ENCODE measurements around the gene IL34. TPM values are rescaled to one million over a fixed set of nuclear protein-coding genes. Genes with fewer than 3 reads are reported as not detected.

Gene IL34
- polyA plus RNA-seq, 1 experiment: 3.0 TPM

- peaks cover 6% of the 10 kb centered on the region for H3K27me3 ChIP-seq (ENCODE audit: control insufficient read depth, insufficient read depth, low read length)
- ChIA-PET CTCF (no interaction called here), POLR2A (no interaction called here)
- TF ChIP-seq CTCF (IDR thresholded peaks at IDR 0.05; ENCODE audit: low read depth, low read length): no peak
- no peak overlapping the region for H3K4me3 ChIP-seq (ENCODE audit: low read depth, low read length)
- DNase-seq (ENCODE audit: low read depth, low spot score): no peak
- no peaks in the 10 kb centered on the region for H3K9me3 ChIP-seq (ENCODE audit: control insufficient read depth, insufficient read depth, low read length)
- no peak overlapping the region for H3K27ac ChIP-seq (ENCODE audit: low read depth, low read length)
These were observed 37.8 kb upstream of the IL34 start for GRCh38 chr16:70608521-70608920.

GRCh38 chr16:70610273-70611223 lies 35.8 kb upstream of the IL34 start:
- ChIA-PET POLR2A (interaction anchor here (0.7 kb wide), 1 partner anchor 37 kb away, joined by 4 read pairs; no protein-coding TSS in a partner anchor), CTCF (interaction anchor here (0.6 to 1.1 kb wide), 2 partner anchors 11 to 44 kb away, joined by 3 read pairs; no protein-coding TSS in a partner anchor)
- no peak for DNase-seq (ENCODE audit: low read depth, low spot score)
- Histone ChIP-seq H3K4me3 (ENCODE audit: low read depth, low read length) (no peak overlapping the region), H3K9me3 (ENCODE audit: control insufficient read depth, insufficient read depth, low read length) (no peaks in the 10 kb centered on the region), H3K27ac (ENCODE audit: low read depth, low read length) (no peak overlapping the region), H3K27me3 (ENCODE audit: control insufficient read depth, insufficient read depth, low read length) (peaks cover 6% of the 10 kb centered on the region)
- TF ChIP-seq CTCF (IDR thresholded peaks at IDR 0.05; ENCODE audit: low read depth, low read length): no peak

- ChIA-PET CTCF (interaction anchor here (1.1 kb wide), 1 partner anchor 43 kb away, joined by 3 read pairs; no protein-coding TSS in a partner anchor), POLR2A (no interaction called here)
- Histone ChIP-seq H3K27ac (ENCODE audit: low read depth, low read length) (no peak overlapping the region), H3K9me3 (ENCODE audit: control insufficient read depth, insufficient read depth, low read length) (no peaks in the 10 kb centered on the region), H3K27me3 (ENCODE audit: control insufficient read depth, insufficient read depth, low read length) (peaks cover 6% of the 10 kb centered on the region), H3K4me3 (ENCODE audit: low read depth, low read length) (no peak overlapping the region)
- TF ChIP-seq CTCF (IDR thresholded peaks at IDR 0.05; ENCODE audit: low read depth, low read length): no peak
- DNase-seq (ENCODE audit: low read depth, low spot score): no peak
These were observed 35.1 kb upstream of the IL34 start for GRCh38 chr16:70611224-70611598.

GRCh38 chr16:70611785-70612303 lies 34.5 kb upstream of the IL34 start:
- no peaks in the 10 kb centered on the region for H3K9me3 ChIP-seq (ENCODE audit: control insufficient read depth, insufficient read depth, low read length)
- TF ChIP-seq CTCF (IDR thresholded peaks at IDR 0.05; ENCODE audit: low read depth, low read length): no peak
- ChIA-PET CTCF (interaction anchor here (1.1 kb wide), 1 partner anchor 42 kb away, joined by 3 read pairs; no protein-coding TSS in a partner anchor), POLR2A (no interaction called here)
- H3K27ac ChIP-seq (ENCODE audit: low read depth, low read length): no peak overlapping the region
- H3K4me3 ChIP-seq (ENCODE audit: low read depth, low read length): no peak overlapping the region
- H3K27me3 ChIP-seq (ENCODE audit: control insufficient read depth, insufficient read depth, low read length): peaks cover 6% of the 10 kb centered on the region
- no peak for DNase-seq (ENCODE audit: low read depth, low spot score)

- no peaks in the 10 kb centered on the region for H3K9me3 ChIP-seq (ENCODE audit: control insufficient read depth, insufficient read depth, low read length)
- POLR2A ChIA-PET: no interaction called here
- TF ChIP-seq CTCF (IDR thresholded peaks at IDR 0.05; ENCODE audit: low read depth, low read length): no peak
- peaks cover 3% of the 10 kb centered on the region for H3K27me3 ChIP-seq (ENCODE audit: control insufficient read depth, insufficient read depth, low read length)
- no peak overlapping the region for H3K27ac ChIP-seq (ENCODE audit: low read depth, low read length)
- CTCF ChIA-PET: no interaction called here
- DNase-seq (ENCODE audit: low read depth, low spot score): no peak
- H3K4me3 ChIP-seq (ENCODE audit: low read depth, low read length): no peak overlapping the region
These were observed 33.4 kb upstream of the IL34 start for GRCh38 chr16:70612931-70613330.
